ENCODE data around the gene CDH4. TPM values are rescaled to one million over a fixed set of nuclear protein-coding genes. Genes with fewer than 3 reads are reported as not detected.

CDH4 gene
- total RNA-seq, 1 experiment from 2014 or later, result not detected

GRCh38 chr20:61937146-61937962, 685.3 kb downstream of the CDH4 start:
- POLR2A ChIA-PET, result no interaction called here
- no peak overlapping the region for H3K27ac ChIP-seq (ENCODE audit: low read length)
- in situ Hi-C loops (cut with HindIII; ENCODE audit: low pct_unique_long_range_greater_than_20kb, low sequenced_read_pairs) (no loop called here), intact Hi-C loops (cut with micrococcal nuclease; ENCODE audit: unreplicated experiment) (no loop called here)
- DNase-seq (ENCODE audit: low read depth, low spot score), result no peak
- no peaks in the 10 kb centered on the region for H3K4me1 ChIP-seq (ENCODE audit: control insufficient read depth, insufficient read depth, low read length)
- H3K9me3 ChIP-seq (ENCODE audit: control insufficient read depth, insufficient read depth, low read depth, low read length), result no peaks in the 10 kb centered on the region
- no peaks in the 10 kb centered on the region for H3K27me3 ChIP-seq (ENCODE audit: control insufficient read depth, insufficient read depth, low read length)
- no TSS peak for BruUV-seq (replicated peaks)
- no peak overlapping the region for H3K4me3 ChIP-seq (ENCODE audit: low read depth in 2 of 2, low read length in 2 of 2)
- CTCF ChIA-PET, result no interaction called here
- ATAC-seq, result 0 out of 2 replicates have a peak, but pooled peaks have one; percentile 9
- no peaks in the 10 kb centered on the region for H3K36me3 ChIP-seq (ENCODE audit: control insufficient read depth, insufficient read depth, low read length)
- TF ChIP-seq, protein P1, sequence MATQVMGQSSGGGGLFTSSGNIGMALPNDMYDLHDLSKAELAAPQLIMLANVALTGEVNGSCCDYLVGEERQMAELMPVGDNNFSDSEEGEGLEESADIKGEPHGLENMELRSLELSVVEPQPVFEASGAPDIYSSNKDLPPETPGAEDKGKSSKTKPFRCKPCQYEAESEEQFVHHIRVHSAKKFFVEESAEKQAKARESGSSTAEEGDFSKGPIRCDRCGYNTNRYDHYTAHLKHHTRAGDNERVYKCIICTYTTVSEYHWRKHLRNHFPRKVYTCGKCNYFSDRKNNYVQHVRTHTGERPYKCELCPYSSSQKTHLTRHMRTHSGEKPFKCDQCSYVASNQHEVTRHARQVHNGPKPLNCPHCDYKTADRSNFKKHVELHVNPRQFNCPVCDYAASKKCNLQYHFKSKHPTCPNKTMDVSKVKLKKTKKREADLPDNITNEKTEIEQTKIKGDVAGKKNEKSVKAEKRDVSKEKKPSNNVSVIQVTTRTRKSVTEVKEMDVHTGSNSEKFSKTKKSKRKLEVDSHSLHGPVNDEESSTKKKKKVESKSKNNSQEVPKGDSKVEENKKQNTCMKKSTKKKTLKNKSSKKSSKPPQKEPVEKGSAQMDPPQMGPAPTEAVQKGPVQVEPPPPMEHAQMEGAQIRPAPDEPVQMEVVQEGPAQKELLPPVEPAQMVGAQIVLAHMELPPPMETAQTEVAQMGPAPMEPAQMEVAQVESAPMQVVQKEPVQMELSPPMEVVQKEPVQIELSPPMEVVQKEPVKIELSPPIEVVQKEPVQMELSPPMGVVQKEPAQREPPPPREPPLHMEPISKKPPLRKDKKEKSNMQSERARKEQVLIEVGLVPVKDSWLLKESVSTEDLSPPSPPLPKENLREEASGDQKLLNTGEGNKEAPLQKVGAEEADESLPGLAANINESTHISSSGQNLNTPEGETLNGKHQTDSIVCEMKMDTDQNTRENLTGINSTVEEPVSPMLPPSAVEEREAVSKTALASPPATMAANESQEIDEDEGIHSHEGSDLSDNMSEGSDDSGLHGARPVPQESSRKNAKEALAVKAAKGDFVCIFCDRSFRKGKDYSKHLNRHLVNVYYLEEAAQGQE (IDR thresholded peaks at IDR 0.05; ENCODE audit: insufficient read depth in 1 of 2, low read depth in 2 of 2, low read length in 1 of 2), result no peak
- TF ChIP-seq SIN3A (IDR thresholded peaks at IDR 0.05; ENCODE audit: borderline replicate concordance, insufficient read depth, low read depth, low read length), result no peak
- TF ChIP-seq TCF7L2 (IDR thresholded peaks at IDR 0.05; ENCODE audit: low read depth, low read length), result no peak
- no peak for TF ChIP-seq POLR2AphosphoS5 (IDR thresholded peaks at IDR 0.05; ENCODE audit: low read depth, low read length)
- TF ChIP-seq, protein P2, sequence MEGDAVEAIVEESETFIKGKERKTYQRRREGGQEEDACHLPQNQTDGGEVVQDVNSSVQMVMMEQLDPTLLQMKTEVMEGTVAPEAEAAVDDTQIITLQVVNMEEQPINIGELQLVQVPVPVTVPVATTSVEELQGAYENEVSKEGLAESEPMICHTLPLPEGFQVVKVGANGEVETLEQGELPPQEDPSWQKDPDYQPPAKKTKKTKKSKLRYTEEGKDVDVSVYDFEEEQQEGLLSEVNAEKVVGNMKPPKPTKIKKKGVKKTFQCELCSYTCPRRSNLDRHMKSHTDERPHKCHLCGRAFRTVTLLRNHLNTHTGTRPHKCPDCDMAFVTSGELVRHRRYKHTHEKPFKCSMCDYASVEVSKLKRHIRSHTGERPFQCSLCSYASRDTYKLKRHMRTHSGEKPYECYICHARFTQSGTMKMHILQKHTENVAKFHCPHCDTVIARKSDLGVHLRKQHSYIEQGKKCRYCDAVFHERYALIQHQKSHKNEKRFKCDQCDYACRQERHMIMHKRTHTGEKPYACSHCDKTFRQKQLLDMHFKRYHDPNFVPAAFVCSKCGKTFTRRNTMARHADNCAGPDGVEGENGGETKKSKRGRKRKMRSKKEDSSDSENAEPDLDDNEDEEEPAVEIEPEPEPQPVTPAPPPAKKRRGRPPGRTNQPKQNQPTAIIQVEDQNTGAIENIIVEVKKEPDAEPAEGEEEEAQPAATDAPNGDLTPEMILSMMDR (IDR thresholded peaks at IDR 0.05), result no peak

DNA sequence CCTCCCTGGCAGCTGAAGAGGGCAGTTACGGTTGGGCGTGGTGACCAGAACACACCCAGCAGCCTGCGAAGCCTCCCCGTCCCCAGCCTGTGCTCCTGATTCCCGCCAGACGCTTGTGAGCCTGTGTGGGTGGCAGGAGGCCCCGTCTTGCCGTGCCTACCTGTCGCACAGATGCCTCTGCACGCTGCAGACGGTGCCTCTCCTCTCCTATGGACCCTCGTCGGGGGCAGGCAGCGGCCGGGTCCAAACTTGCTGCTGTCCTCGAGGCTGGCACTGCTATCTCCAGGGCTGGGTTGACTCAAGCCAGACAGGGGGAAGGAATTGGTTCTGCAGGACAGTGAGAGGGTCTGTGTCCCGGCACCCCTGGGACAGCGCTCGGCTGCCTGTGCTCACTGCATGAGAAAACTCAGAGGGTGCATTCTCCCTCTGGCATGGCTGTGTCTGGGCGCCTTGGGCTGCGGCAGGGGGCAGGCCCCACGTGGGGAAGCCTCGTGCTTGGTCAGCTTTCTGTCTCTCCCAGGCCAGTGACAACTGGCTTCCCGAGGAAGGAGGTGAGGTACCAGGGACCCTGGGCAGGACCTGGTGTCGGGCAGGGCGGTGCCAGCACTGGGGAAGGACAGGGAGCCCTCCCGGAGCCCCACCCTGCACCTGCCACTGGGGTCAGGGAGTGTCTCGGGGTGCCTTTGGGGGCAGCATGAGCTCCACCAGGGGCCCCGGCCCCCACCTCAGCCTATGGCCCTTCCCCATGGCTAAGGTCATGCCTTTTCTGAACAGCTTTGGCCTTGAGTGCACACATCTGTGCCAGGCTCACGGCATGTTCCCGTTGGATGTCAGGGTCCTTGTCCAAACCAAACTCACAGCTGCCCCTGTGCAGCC, 686.1 kb downstream of the CDH4 start:
- Histone ChIP-seq H3K27me3 (ENCODE audit: control insufficient read depth, insufficient read depth, low read length) (no peaks in the 10 kb centered on the region), H3K27ac (ENCODE audit: low read length) (no peak overlapping the region), H3K4me1 (ENCODE audit: control insufficient read depth, insufficient read depth, low read length) (no peaks in the 10 kb centered on the region), H3K4me3 (ENCODE audit: low read depth in 2 of 2, low read length in 2 of 2) (no peak overlapping the region), H3K36me3 (ENCODE audit: control insufficient read depth, insufficient read depth, low read length) (no peaks in the 10 kb centered on the region), H3K9me3 (ENCODE audit: control insufficient read depth, insufficient read depth, low read depth, low read length) (no peaks in the 10 kb centered on the region)
- ChIA-PET CTCF (no interaction called here), POLR2A (no interaction called here)
- TF ChIP-seq POLR2AphosphoS5 (IDR thresholded peaks at IDR 0.05; ENCODE audit: low read depth, low read length) (no peak), SIN3A (IDR thresholded peaks at IDR 0.05; ENCODE audit: borderline replicate concordance, insufficient read depth, low read depth, low read length) (no peak), TCF7L2 (IDR thresholded peaks at IDR 0.05; ENCODE audit: low read depth, low read length) (no peak)
- TF ChIP-seq, protein P1 (IDR thresholded peaks at IDR 0.05; ENCODE audit: insufficient read depth in 1 of 2, low read depth in 2 of 2, low read length in 1 of 2), result no peak
- TF ChIP-seq, protein P2 (IDR thresholded peaks at IDR 0.05), result no peak
- ATAC-seq, result peak; percentile 32; the same call in 1 of the 2 replicates
- in situ Hi-C loops (cut with HindIII; ENCODE audit: low pct_unique_long_range_greater_than_20kb, low sequenced_read_pairs), result no loop called here
- intact Hi-C loops (cut with micrococcal nuclease; ENCODE audit: unreplicated experiment), result no loop called here
- no TSS peak for BruUV-seq (replicated peaks)
- no peak for DNase-seq (ENCODE audit: low read depth, low spot score)
